KOPT-K1 (cell line): Measurements from ENCODE around the gene SEC14L1.

Experiments
- H3K27ac ChIP-seq: fragments of 200-600 bp; sonication (generic); 2 replicates; pipeline ENCODE4 v1.5.1; 2016; ENCODE audit warnings: antibody characterized with exemption, mild to moderate bottlenecking, low read depth, low read length; ENCODE audit not compliant: poor library complexity, severe bottlenecking
- H3K36me3 ChIP-seq: fragments of 200-600 bp; sonication (generic); 2 replicates; pipeline ENCODE4 v1.5.1; 2017; ENCODE audit warnings: antibody characterized with exemption, mild to moderate bottlenecking, low read length, moderate library complexity; ENCODE audit not compliant: insufficient read depth
- H3K9me3 ChIP-seq: fragments of 200-600 bp; sonication (generic); 2 replicates; pipeline ENCODE4 v1.5.1; 2017; ENCODE audit warnings: antibody characterized with exemption, low read length, mild to moderate bottlenecking; ENCODE audit not compliant: insufficient read depth, poor library complexity, severe bottlenecking

Gene SEC14L1

GRCh38 chr17:77203436-77203835 lies 62.7 kb downstream of the SEC14L1 start:
- H3K36me3 ChIP-seq, result peaks cover 85% of the 10 kb centered on the region
- H3K9me3 ChIP-seq, result no peaks in the 10 kb centered on the region
- no peak overlapping the region for H3K27ac ChIP-seq

- H3K27ac ChIP-seq, result no peak overlapping the region
- H3K9me3 ChIP-seq, result no peaks in the 10 kb centered on the region
- H3K36me3 ChIP-seq, result peaks cover 89% of the 10 kb centered on the region
Observed at GRCh38 chr17:77203846-77204245, 63.1 kb downstream of the SEC14L1 start.

DNA sequence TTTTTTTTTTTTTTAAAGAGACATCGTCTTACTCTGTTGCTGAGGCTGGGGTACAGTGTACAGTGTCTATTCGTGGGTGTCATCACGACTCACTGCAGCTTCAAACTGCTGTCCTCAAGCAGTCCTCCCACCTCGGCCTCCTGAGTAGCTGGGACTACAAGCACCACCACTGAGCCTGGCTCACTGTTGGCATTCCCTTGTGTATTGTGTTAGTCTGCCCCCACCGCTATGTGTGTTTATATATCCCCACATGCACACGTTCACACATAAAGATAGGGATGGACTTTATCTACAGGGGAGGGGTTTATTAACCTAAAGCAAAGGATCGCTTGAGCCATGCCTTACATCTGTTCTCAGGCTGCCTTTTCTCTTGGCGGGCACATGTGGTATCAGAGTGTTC lies 63.8 kb downstream of the SEC14L1 start:
- Histone ChIP-seq H3K9me3 (no peaks in the 10 kb centered on the region), H3K36me3 (peaks cover 89% of the 10 kb centered on the region), H3K27ac (no peak overlapping the region)

GRCh38 chr17:77205396-77206125 lies 64.8 kb downstream of the SEC14L1 start:
- Histone ChIP-seq H3K9me3 (no peaks in the 10 kb centered on the region), H3K27ac (no peak overlapping the region), H3K36me3 (peaks cover 89% of the 10 kb centered on the region)

DNA sequence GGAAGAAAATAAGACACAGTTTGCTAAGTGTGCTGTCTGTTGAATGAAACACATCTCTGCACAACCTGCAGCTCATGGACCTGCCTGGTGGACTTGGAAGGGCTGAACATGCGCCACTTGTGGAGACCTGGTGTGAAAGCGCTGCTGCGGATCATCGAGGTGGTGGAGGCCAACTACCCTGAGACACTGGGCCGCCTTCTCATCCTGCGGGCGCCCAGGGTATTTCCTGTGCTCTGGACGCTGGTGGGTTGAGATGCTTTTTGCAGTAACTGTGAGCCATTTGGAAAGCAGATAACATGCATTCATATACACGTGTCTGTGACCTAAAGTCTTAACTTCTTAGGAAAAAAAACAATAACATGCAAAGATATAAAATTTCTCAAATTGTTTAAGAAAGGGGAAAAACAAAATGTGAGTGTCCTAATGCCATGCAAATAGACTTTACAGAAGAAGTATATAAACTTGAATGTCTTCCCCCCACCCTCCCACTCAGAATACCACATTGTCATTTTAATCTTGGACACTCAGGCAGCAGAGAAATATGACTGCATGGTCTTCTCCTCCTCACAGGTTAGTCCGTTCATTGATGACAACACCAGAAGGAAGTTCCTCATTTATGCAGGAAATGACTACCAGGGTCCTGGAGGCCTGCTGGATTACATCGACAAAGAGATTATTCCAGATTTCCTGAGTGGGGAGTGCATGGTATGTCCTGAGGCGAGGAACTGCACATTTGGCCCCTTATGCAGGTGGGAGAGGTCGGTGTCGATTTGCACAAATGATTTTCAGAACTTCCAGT lies 65.6 kb downstream of the SEC14L1 start:
- no peaks in the 10 kb centered on the region for H3K9me3 ChIP-seq
- H3K36me3 ChIP-seq, result peaks cover 89% of the 10 kb centered on the region
- no peak overlapping the region for H3K27ac ChIP-seq

- Histone ChIP-seq H3K36me3 (peaks cover 95% of the 10 kb centered on the region), H3K9me3 (no peaks in the 10 kb centered on the region), H3K27ac (no peak overlapping the region)
Observed at GRCh38 chr17:77207689-77208216, 67.0 kb downstream of the SEC14L1 start.

GRCh38 chr17:77208217-77208808 lies 67.5 kb downstream of the SEC14L1 start:
- Histone ChIP-seq H3K36me3 (peaks cover 95% of the 10 kb centered on the region), H3K27ac (no peak overlapping the region)

DNA sequence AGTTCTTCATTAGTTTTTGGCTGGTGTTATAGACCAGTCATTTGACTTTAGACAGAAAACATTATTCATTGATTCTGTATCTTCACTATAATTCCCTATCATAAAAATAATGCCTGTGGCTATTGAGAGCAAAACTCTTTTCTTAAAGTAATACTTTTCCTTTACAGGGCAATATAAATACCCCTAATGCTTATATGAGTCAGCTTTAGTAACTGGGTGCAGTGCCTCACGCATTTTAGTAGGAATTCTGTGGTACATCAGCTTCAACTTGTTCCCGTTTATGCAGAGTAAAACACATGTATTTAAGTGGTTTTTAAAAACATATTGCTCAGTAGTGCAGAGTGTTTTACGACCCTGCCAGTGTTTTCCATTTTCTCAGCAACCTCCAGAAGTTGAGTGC lies 68.1 kb downstream of the SEC14L1 start:
- Histone ChIP-seq H3K36me3 (peaks cover 95% of the 10 kb centered on the region), H3K27ac (no peak overlapping the region), H3K9me3 (no peaks in the 10 kb centered on the region)

More at GRCh38 chr17:77208217-77208808, 67.5 kb downstream of the SEC14L1 start:
- H3K9me3 ChIP-seq, result no peaks in the 10 kb centered on the region

DNA sequence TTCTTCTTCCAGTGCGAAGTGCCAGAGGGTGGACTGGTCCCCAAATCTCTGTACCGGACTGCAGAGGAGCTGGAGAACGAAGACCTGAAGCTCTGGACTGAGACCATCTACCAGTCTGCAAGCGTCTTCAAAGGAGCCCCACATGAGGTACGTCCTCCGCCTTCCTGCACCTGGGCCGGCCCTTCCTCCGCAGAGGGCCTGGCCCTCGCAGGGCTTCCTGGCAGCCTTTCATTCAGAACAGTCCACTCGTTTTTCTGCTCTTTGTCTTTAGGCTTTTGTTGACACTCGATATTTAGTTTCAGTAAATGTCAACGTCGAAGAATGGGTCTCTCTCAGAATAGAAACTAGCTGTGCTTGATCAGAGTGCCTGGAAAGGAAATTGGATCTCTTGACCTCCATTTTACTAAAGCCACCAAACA lies 68.6 kb downstream of the SEC14L1 start:
- no peak overlapping the region for H3K27ac ChIP-seq
- no peaks in the 10 kb centered on the region for H3K9me3 ChIP-seq
- peaks cover 96% of the 10 kb centered on the region for H3K36me3 ChIP-seq

DNA sequence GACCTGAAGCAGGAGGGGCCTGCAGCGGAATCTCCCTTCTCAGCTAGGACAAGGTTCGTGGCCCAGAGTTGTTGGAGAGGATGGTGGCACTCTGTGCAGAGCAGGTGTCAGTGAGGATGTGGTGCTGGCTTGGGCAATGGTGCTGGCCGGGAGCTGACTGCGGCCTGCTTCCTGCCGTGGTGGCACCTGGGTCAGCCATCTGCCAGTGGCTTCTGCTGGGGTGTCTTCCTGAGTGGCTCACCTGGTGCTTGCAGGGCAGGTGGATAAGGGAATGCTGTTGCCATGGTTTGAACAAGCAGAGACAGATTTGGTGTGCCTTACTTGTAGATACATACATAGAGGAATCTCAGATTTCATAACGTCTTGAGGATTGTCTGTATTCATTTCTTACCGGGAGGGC lies 69.6 kb downstream of the SEC14L1 start:
- no peak overlapping the region for H3K27ac ChIP-seq
- peaks cover 96% of the 10 kb centered on the region for H3K36me3 ChIP-seq
- H3K9me3 ChIP-seq, result no peaks in the 10 kb centered on the region

- no peaks in the 10 kb centered on the region for H3K9me3 ChIP-seq
- no peak overlapping the region for H3K27ac ChIP-seq
- H3K36me3 ChIP-seq, result peaks cover 92% of the 10 kb centered on the region
Observed at GRCh38 chr17:77210946-77211541, 70.3 kb downstream of the SEC14L1 start.

GRCh38 chr17:77211681-77212080 lies 70.9 kb downstream of the SEC14L1 start:
- Histone ChIP-seq H3K36me3 (peaks cover 89% of the 10 kb centered on the region), H3K27ac (no peak overlapping the region), H3K9me3 (no peaks in the 10 kb centered on the region)

DNA sequence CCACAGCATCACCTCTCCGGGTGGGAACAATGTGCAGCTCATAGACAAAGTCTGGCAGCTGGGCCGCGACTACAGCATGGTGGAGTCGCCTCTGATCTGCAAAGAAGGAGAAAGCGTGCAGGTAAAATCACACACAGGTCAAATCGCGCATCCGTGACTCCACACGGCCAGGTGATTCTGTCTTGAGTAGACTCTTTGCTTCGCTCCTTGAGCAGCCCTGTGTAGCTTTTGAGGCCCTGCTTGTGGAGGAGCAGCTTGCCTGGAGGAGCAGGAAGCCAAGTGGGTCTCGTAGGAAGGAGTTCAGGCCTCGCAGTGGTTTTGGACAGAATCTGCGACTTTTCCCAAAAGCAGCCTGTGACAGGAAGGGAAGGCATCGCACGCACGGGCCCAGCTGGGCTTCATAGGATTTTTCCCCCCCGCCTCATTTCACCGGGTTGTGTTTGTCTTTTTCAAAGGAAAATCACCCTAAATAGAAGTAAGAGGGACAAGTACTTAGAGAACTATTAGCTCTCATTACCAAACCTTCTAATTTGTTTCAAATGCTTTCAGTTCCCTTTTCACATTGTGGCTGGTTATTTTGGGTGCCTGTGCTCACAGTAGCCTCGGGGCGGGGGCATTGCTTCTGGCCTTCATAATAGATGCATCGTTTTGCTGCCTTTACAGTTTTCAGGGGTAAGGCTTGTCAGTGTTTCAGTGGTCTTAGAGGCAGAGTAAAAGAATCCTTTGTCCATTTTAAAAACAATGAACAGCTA lies 71.5 kb downstream of the SEC14L1 start:
- peaks cover 92% of the 10 kb centered on the region for H3K36me3 ChIP-seq
- no peaks in the 10 kb centered on the region for H3K9me3 ChIP-seq
- H3K27ac ChIP-seq, result no peak overlapping the region
